H1 (cell line): ENCODE measurements around the gene LIFR.

Source experiments
- EP300 ChIP-seq, 2 experiments: IDR thresholded peaks; 1 replicate in 1 of 2; 2 replicates in 1 of 2; pipeline ENCODE4 v1.6.1; 2011 to 2012; ENCODE audit warnings: low read depth in 2 of 2, low read length in 2 of 2, mild to moderate bottlenecking in 2 of 2, borderline replicate concordance in 1 of 2, inconsistent platforms in 1 of 2, moderate library complexity in 1 of 2
- MAFK ChIP-seq: IDR thresholded peaks from 2 replicates; pipeline ENCODE4 v1.6.1; 2012; ENCODE audit warnings: low read depth, mild to moderate bottlenecking, improper control_type of control experiment, low read length
- NANOG ChIP-seq: IDR thresholded peaks from 2 replicates; pipeline ENCODE4 v1.6.1; 2011; ENCODE audit warnings: low read length, low read depth, mild to moderate bottlenecking, inconsistent platforms; ENCODE audit not compliant: insufficient read depth, poor library complexity, severe bottlenecking
- POLR2A ChIP-seq, 2 experiments: IDR thresholded peaks; 1 replicate in 1 of 2; 2 replicates in 1 of 2; pipeline ENCODE4 v1.6.1; 2011; ENCODE audit warnings: low read depth in 2 of 2, low read length in 2 of 2, mild to moderate bottlenecking in 2 of 2; ENCODE audit errors: control extremely low read depth in 1 of 2
- SP2 ChIP-seq: IDR thresholded peaks from 2 replicates; pipeline ENCODE4 v1.6.1; 2012; ENCODE audit warnings: mild to moderate bottlenecking, low read length, inconsistent platforms
- TAF1 ChIP-seq: IDR thresholded peaks from 2 replicates; pipeline ENCODE4 v1.6.1; 2011; ENCODE audit warnings: mild to moderate bottlenecking, low read depth, low read length
- TAF7 ChIP-seq: optimal IDR thresholded peaks from 2 replicates; pipeline ENCODE3; 2011; ENCODE audit warnings: low read depth, mild to moderate bottlenecking, inconsistent platforms, low read length, moderate library complexity, borderline replicate concordance
- TF ChIP-seq, protein P1 (sequence below), 3 experiments: IDR thresholded peaks; 1 replicate in 2 of 3; 2 replicates in 1 of 3; pipeline versions ENCODE4 v1.5.1 to v1.6.1; 2011; ENCODE audit warnings: low read length in 3 of 3, mild to moderate bottlenecking in 3 of 3, inconsistent platforms in 2 of 3, low read depth in 1 of 3, moderate library complexity in 1 of 3; ENCODE audit not compliant: insufficient read depth in 1 of 3; ENCODE audit errors: control extremely low read depth in 1 of 3

DNA sequence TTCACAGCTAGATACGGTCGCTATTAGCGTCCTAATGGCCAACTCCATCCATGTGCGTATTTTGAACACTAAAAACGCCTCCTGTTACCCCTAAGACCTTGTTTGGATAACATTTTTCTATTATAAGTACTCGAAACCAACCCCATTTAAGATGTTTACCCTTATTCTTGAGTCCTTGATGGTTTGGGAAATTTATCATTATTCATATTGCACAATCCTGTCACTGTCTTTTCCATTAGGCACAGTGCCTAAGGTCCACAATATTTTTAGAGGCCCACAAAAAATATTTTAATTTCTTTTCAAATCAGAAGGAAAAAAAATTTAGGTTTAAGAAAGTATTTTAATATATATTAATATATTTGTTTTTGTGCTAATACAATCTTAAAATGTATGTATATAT lies 1.3 kb upstream of the LIFR start:
- TF ChIP-seq POLR2A (IDR thresholded peaks at IDR 0.05; ENCODE audit: control extremely low read depth in 1 of 2, low read depth in 2 of 2, low read length in 2 of 2) = no peak
- TF ChIP-seq TAF7 = no peak
- TF ChIP-seq TAF1 = no peak
- no peak for TF ChIP-seq NANOG
- TF ChIP-seq SP2 = no peak
- no peak for TF ChIP-seq EP300 (IDR thresholded peaks at IDR 0.05; ENCODE audit: borderline replicate concordance in 1 of 2, low read depth in 2 of 2, low read length in 2 of 2)
- TF ChIP-seq, protein P1, sequence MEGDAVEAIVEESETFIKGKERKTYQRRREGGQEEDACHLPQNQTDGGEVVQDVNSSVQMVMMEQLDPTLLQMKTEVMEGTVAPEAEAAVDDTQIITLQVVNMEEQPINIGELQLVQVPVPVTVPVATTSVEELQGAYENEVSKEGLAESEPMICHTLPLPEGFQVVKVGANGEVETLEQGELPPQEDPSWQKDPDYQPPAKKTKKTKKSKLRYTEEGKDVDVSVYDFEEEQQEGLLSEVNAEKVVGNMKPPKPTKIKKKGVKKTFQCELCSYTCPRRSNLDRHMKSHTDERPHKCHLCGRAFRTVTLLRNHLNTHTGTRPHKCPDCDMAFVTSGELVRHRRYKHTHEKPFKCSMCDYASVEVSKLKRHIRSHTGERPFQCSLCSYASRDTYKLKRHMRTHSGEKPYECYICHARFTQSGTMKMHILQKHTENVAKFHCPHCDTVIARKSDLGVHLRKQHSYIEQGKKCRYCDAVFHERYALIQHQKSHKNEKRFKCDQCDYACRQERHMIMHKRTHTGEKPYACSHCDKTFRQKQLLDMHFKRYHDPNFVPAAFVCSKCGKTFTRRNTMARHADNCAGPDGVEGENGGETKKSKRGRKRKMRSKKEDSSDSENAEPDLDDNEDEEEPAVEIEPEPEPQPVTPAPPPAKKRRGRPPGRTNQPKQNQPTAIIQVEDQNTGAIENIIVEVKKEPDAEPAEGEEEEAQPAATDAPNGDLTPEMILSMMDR (IDR thresholded peaks at IDR 0.05; ENCODE audit: control extremely low read depth in 1 of 3, insufficient read depth in 1 of 3, low read depth in 1 of 3, low read length in 3 of 3) = no peak
- TF ChIP-seq MAFK = no peak
